HEK293T (cell line): ENCODE measurements around the gene SEZ6.

Experiments used
- BHLHE40 ChIP-seq: fragments of 450-650 bp; IDR thresholded peaks from 2 replicates; pipeline ENCODE4 v1.6.1; 2016; ENCODE audit warnings: mild to moderate bottlenecking, moderate library complexity, borderline replicate concordance
- CTBP1 ChIP-seq: fragments of 450-650 bp; IDR thresholded peaks from 2 replicates; pipeline ENCODE4 v1.6.1; 2016; ENCODE audit warnings: borderline replicate concordance
- ELF4 ChIP-seq: fragments of 450-650 bp; IDR thresholded peaks from 2 replicates; pipeline ENCODE4 v1.6.1; 2017; ENCODE audit warnings: antibody characterized with exemption
- FOXA1 ChIP-seq: fragments of 450-650 bp; IDR thresholded peaks from 2 replicates; pipeline ENCODE4 v1.6.1; 2016; ENCODE audit warnings: mild to moderate bottlenecking
- FOXK2 ChIP-seq: fragments of 450-650 bp; IDR thresholded peaks from 2 replicates; pipeline ENCODE4 v1.6.1; 2016; ENCODE audit warnings: mild to moderate bottlenecking
- FOXM1 ChIP-seq: fragments of 450-650 bp; IDR thresholded peaks from 2 replicates; pipeline ENCODE4 v1.6.1; 2017; ENCODE audit warnings: mild to moderate bottlenecking, borderline replicate concordance
- HDGF ChIP-seq: fragments of 450-650 bp; IDR thresholded peaks from 2 replicates; pipeline ENCODE4 v1.6.1; 2017; ENCODE audit warnings: antibody characterized with exemption, borderline replicate concordance
- SUZ12 ChIP-seq: fragments of 450-650 bp; IDR thresholded peaks from 2 replicates; pipeline ENCODE4 v1.6.1; 2016; ENCODE audit warnings: mild to moderate bottlenecking
- TARDBP ChIP-seq: fragments of 450-650 bp; IDR thresholded peaks from 2 replicates; pipeline ENCODE4 v1.6.1; 2016

GRCh38 chr17:29007456-29007855 is 1.6 kb upstream of the SEZ6 start:
- no peak for TF ChIP-seq HDGF
- TF ChIP-seq CTBP1, result no peak
- no peak for TF ChIP-seq BHLHE40
- no peak for TF ChIP-seq FOXM1
- no peak for TF ChIP-seq ELF4
- no peak for TF ChIP-seq FOXK2
- TF ChIP-seq TARDBP, result no peak
- no peak for TF ChIP-seq SUZ12
- no peak for TF ChIP-seq FOXA1
